HCT116 (cell line): Measurements from ENCODE around the gene SELENOK. TPM values are rescaled to one million over a fixed set of nuclear protein-coding genes. Genes with fewer than 3 reads are reported as not detected.

Experiments
- ATAC-seq: fragments of 200-7000 bp; cut with Tn5 transposase; 2 replicates; pipeline ENCODE4 v1.9.1; 2020; ENCODE audit warnings: mild to moderate bottlenecking, moderate library complexity
- BruUV-seq: library from RNA; stranded (reverse); fragments of 400-500 nt; replicated peaks from 2 replicates; lab custom pipeline; 2021; lab: Mats Ljungman, UMichigan
- CTCF ChIA-PET: fragments of 300-600 bp; sonication (Branson Sonifier 250); formaldehyde crosslinking; loops from one replicate; lab custom pipeline; 2021; ENCODE audit warnings: antibody characterized with exemption; lab: Charles Lee
- POLR2A ChIA-PET: fragments of 300-600, 350-600 bp; sonication (Branson Sonifier 250); formaldehyde crosslinking; loops from one replicate; lab custom pipeline; 2021; ENCODE audit warnings: antibody characterized with exemption; lab: Charles Lee
- RAD21 ChIA-PET, 2 experiments: fragments of 300-600 bp; sonication (Branson Sonifier 250); formaldehyde crosslinking; loops; one replicate each; lab custom pipeline; 2023; ENCODE audit warnings: low total read pairs in 2 of 2; ENCODE audit not compliant: uncharacterized antibody in 2 of 2, unreplicated experiment in 2 of 2, low non-redundant PET in 1 of 2; lab: Charles Lee
- DNase-seq: peaks from one replicate; pipeline ENCODE4 v3.0.0-alpha.2; 2010; ENCODE audit warnings: low read depth, low spot score
- H2AFZ ChIP-seq: fragments of 200-600 bp; shearing (Covaris generic), sonication (generic); 2 replicates; pipeline ENCODE4 v1.6.1; 2017; ENCODE audit warnings: low read depth, mixed run types, mixed read lengths, antibody characterized with exemption, low read length; ENCODE audit not compliant: poor library complexity, severe bottlenecking
- H3K27ac ChIP-seq: 2 replicates; pipeline ENCODE4 v1.5.1; 2012; ENCODE audit warnings: low read depth, low read length
- H3K27me3 ChIP-seq: fragments of 200-600 bp; sonication (generic); 2 replicates; pipeline ENCODE4 v1.6.1; 2016; ENCODE audit warnings: mixed run types, low read length, mixed read lengths; ENCODE audit not compliant: insufficient read depth
- H3K36me3 ChIP-seq, 2 experiments: fragments of 200-500 bp in 1 of 2; fragments of 200-600 bp in 1 of 2; sonication (Bioruptor generic) in 1 of 2; sonication (generic) in 1 of 2; 2 replicates each; pipeline versions ENCODE4 v1.5.1 to v1.6.1; 2014 to 2016; ENCODE audit warnings: low read length in 2 of 2, inconsistent platforms in 1 of 2, mixed read lengths in 1 of 2, mixed run types in 1 of 2; ENCODE audit not compliant: insufficient read depth in 2 of 2, control insufficient read depth in 1 of 2
- H3K4me1 ChIP-seq, 2 experiments: fragments of 200-600 bp in 1 of 2; sonication (generic) in 1 of 2; 2 replicates each; pipeline versions ENCODE4 v1.5.1 to v1.6.1; 2012 to 2017; ENCODE audit warnings: low read length in 2 of 2, inconsistent platforms in 1 of 2, mild to moderate bottlenecking in 1 of 2, mixed read lengths in 1 of 2, mixed run types in 1 of 2, moderate library complexity in 1 of 2; ENCODE audit not compliant: insufficient read depth in 2 of 2, control insufficient read depth in 1 of 2
- H3K4me2 ChIP-seq: fragments of 200-600 bp; sonication (generic); 2 replicates; pipeline ENCODE4 v1.6.1; 2017; ENCODE audit warnings: mixed run types, low read length, mixed read lengths
- H3K4me3 ChIP-seq, 2 experiments: fragments of 200-600 bp in 1 of 2; sonication (generic) in 1 of 2; replicated peaks in 1 of 2; 2 replicates each; pipeline ENCODE4 v1.5.1; 2011 to 2016; ENCODE audit warnings: low read length in 2 of 2, control low read depth in 1 of 2, low read depth in 1 of 2, mild to moderate bottlenecking in 1 of 2, mixed read lengths in 1 of 2, mixed run types in 1 of 2
- H3K79me2 ChIP-seq: fragments of 200-600 bp; sonication (generic); 2 replicates; pipeline ENCODE4 v1.6.1; 2017; ENCODE audit warnings: mild to moderate bottlenecking, mixed run types, low read length, moderate library complexity, mixed read lengths; ENCODE audit not compliant: insufficient read depth
- H3K9ac ChIP-seq: fragments of 200-600 bp; sonication (generic); 2 replicates; pipeline ENCODE4 v1.6.1; 2016; ENCODE audit warnings: low read length, mixed read lengths
- H3K9me2 ChIP-seq: fragments of 200-600 bp; sonication (generic), shearing (Covaris generic); 2 replicates; pipeline ENCODE4 v1.6.1; 2017; ENCODE audit warnings: mixed run types, mild to moderate bottlenecking, moderate library complexity; ENCODE audit not compliant: insufficient read depth
- H3K9me3 ChIP-seq, 2 experiments: fragments of 200-500 bp in 1 of 2; fragments of 200-600 bp in 1 of 2; sonication (Bioruptor generic) in 1 of 2; sonication (generic) in 1 of 2; 2 replicates each; pipeline ENCODE4 v1.6.1; 2014 to 2017; ENCODE audit warnings: low read length in 2 of 2, mixed read lengths in 2 of 2, inconsistent platforms in 1 of 2, low read depth in 1 of 2, mild to moderate bottlenecking in 1 of 2, mixed run types in 1 of 2, moderate library complexity in 1 of 2; ENCODE audit not compliant: control insufficient read depth in 1 of 2, insufficient read depth in 1 of 2
- H4K20me1 ChIP-seq: fragments of 200-600 bp; sonication (generic), shearing (Covaris generic); 2 replicates; pipeline ENCODE4 v1.6.1; 2017; ENCODE audit warnings: mixed run types, mild to moderate bottlenecking, moderate library complexity; ENCODE audit not compliant: insufficient read depth
- CEBPB ChIP-seq: IDR thresholded peaks from 2 replicates; pipeline ENCODE4 v1.6.1; 2012; ENCODE audit warnings: low read depth
- EGR1 ChIP-seq: IDR thresholded peaks from 2 replicates; pipeline ENCODE4 v1.6.1; 2012; ENCODE audit warnings: low read depth
- ELF1 ChIP-seq: IDR thresholded peaks from 2 replicates; pipeline ENCODE4 v1.6.1; 2012; ENCODE audit warnings: low read depth, borderline replicate concordance
- EZH2 ChIP-seq: fragments of 200-600 bp; sonication (generic); IDR thresholded peaks from 2 replicates; pipeline ENCODE4 v1.6.1; 2017; ENCODE audit warnings: antibody characterized with exemption, mixed run types
- EZH2phosphoT487 ChIP-seq: fragments of 200-600 bp; IDR thresholded peaks from 2 replicates; pipeline ENCODE4 v1.6.1; 2018; ENCODE audit warnings: antibody characterized with exemption, borderline replicate concordance
- FOSL1 ChIP-seq: IDR thresholded peaks from 2 replicates; pipeline ENCODE4 v1.6.1; 2012; ENCODE audit warnings: low read depth
- JUND ChIP-seq: IDR thresholded peaks from 2 replicates; pipeline ENCODE4 v1.6.1; 2012
- POLR2AphosphoS5 ChIP-seq: IDR thresholded peaks from 2 replicates; pipeline ENCODE4 v1.6.1; 2011; ENCODE audit warnings: mild to moderate bottlenecking, low read depth, low read length, moderate library complexity
- RAD21 ChIP-seq: IDR thresholded peaks from 2 replicates; pipeline ENCODE4 v1.6.1; 2012; ENCODE audit warnings: low read depth, mild to moderate bottlenecking
- SP1 ChIP-seq: IDR thresholded peaks from 2 replicates; pipeline ENCODE4 v1.6.1; 2012; ENCODE audit warnings: low read depth
- TCF7L2 ChIP-seq: IDR thresholded peaks from 2 replicates; pipeline ENCODE4 v1.7.0; 2011; ENCODE audit warnings: borderline replicate concordance, inconsistent platforms; ENCODE audit not compliant: insufficient read depth, insufficient read length; ENCODE audit errors: extremely low read depth
- YY1 ChIP-seq: IDR thresholded peaks from 2 replicates; pipeline ENCODE4 v1.6.1; 2011; ENCODE audit warnings: low read length, low read depth, moderate library complexity, mild to moderate bottlenecking; ENCODE audit not compliant: insufficient replicate concordance; ENCODE audit errors: extremely low read depth
- ZFX ChIP-seq: fragments of 450-650 bp; IDR thresholded peaks from 2 replicates; pipeline ENCODE4 v1.6.1; 2017
- ZNF274 ChIP-seq: fragments of 200-500 bp; sonication (Bioruptor generic); IDR thresholded peaks from 2 replicates; pipeline ENCODE4 v1.6.1; 2014; ENCODE audit warnings: mild to moderate bottlenecking, low read depth, low read length, inconsistent platforms
- intact Hi-C: fragments of 100-400 bp; cut with micrococcal nuclease; formaldehyde crosslinking; loops from 2 replicates; pipeline ENCODE4 v1.10.0; 2022
- total RNA-seq: library from RNA; stranded (reverse); gene quantifications from one replicate; pipeline ENCODE4 v1.2.1, GENCODE V29; 2021; ENCODE audit not compliant: unreplicated experiment
- TF ChIP-seq, protein P1 (sequence below), 3 experiments: fragments of 200-600 bp in 1 of 3; sonication (generic) in 1 of 3; IDR thresholded peaks in 2 of 3; conservative IDR thresholded peaks in 1 of 3; 2 replicates each; pipeline ENCODE4 v1.5.1; 2012 to 2017; ENCODE audit warnings: low read depth in 2 of 3, low read length in 2 of 3, antibody characterized with exemption in 1 of 3, borderline replicate concordance in 1 of 3, control low read depth in 1 of 3, mild to moderate bottlenecking in 1 of 3, mixed read lengths in 1 of 3, mixed run types in 1 of 3, moderate library complexity in 1 of 3; ENCODE audit not compliant: insufficient read depth in 1 of 3
- TF ChIP-seq, protein P2 (sequence below): IDR thresholded peaks from 2 replicates; pipeline ENCODE4 v1.6.1; 2012
- TF ChIP-seq, protein P3 (sequence below): IDR thresholded peaks from 2 replicates; pipeline ENCODE4 v1.6.1; 2011; ENCODE audit warnings: mild to moderate bottlenecking, low read length, moderate library complexity; ENCODE audit not compliant: insufficient replicate concordance; ENCODE audit errors: extremely low read depth

The SELENOK gene
- total RNA-seq, 1 experiment from 2014 or later, result 35.1 TPM

DNA sequence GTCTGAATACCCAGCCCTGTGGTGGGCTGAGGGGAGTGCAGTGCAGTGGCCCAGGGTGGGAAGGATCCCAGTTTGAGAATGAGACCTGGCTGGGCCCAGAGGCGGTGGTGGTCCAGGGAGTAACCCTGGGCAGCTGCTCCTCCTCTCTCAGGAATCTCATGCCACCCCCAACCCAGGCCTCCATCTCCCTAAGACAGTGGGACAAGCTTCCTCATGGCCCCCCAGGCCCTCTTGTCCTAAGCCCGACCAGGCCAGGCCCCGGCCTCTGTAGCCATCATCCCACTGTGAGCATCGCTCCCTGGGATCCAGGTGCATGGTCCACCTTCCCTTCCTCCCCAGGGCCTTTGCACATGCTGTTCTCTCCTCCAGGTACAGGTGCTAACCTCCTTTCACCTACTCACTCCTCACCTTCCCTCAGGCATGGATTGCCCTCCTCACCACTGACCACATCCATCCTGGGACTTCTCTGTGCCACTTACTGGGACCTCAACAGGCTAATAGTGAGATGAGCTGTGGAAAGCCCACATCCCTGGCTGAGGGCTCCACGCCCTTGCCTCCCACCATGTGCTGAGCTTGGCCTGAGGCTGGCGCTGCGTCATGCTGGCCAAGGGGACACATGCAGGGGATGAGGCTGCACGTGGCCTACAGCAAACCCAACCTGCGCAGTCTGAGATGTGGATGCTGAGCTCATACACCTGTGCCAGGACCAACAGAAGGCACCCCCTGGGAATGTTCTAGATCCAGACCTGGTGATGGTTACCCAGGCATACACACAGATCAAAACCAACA, 55.4 kb downstream of the SELENOK start (continued):
- no peak for TF ChIP-seq EZH2phosphoT487
- no peak for TF ChIP-seq POLR2AphosphoS5
- TF ChIP-seq CEBPB, result no peak
- no peak for TF ChIP-seq JUND
- no peak for TF ChIP-seq EGR1

DNA sequence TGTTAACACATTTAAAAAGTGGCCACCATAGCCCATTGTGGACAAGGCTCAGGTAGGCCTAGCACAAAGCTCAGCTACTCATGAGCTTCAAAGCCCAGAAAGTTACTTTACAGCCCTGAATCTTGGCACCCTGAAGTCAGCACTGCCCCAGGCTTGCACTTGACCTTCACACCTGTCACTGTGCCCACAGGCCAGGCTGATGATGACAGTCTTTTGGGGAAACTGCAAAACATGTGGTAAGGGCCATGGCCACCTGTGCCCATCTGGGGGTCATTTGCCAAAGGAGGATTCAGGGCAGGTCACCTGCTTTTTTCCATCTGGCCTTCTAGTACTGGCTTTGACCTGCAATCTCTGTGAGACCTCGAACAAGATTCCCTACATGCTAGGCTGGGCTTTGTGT, 56.4 kb downstream of the SELENOK start:
- no peaks in the 10 kb centered on the region for H4K20me1 ChIP-seq
- ATAC-seq (no peak), DNase-seq (no peak)
- H3K4me2 ChIP-seq, result no peak overlapping the region
- POLR2A ChIA-PET, result no interaction called here
- no peak overlapping the region for H3K27ac ChIP-seq
- H3K4me1 ChIP-seq, result no peaks in the 10 kb centered on the region
- no peak overlapping the region for H3K9ac ChIP-seq
- no peaks in the 10 kb centered on the region for H3K27me3 ChIP-seq
- no peak overlapping the region for H2AFZ ChIP-seq
- H3K4me3 ChIP-seq, result no peak overlapping the region
- no TSS peak for BruUV-seq
- H3K79me2 ChIP-seq, result no peaks in the 10 kb centered on the region
- peaks cover 0 to 2% of the 10 kb centered on the region in 2 experiments; a peak in 1 of 4 replicates for H3K36me3 ChIP-seq
- H3K9me2 ChIP-seq, result no peaks in the 10 kb centered on the region
- RAD21 ChIA-PET, result no interaction called here
- CTCF ChIA-PET, result no interaction called here
- intact Hi-C loops, result no loop called here
- H3K9me3 ChIP-seq, result no peaks in the 10 kb centered on the region
- TF ChIP-seq SP1 (no peak), ZNF274 (no peak), EZH2phosphoT487 (no peak), RAD21 (no peak), TCF7L2 (no peak), YY1 (no peak), EZH2 (no peak), FOSL1 (no peak), ZFX (no peak), ELF1 (no peak), CEBPB (no peak)
- TF ChIP-seq, protein P1, sequence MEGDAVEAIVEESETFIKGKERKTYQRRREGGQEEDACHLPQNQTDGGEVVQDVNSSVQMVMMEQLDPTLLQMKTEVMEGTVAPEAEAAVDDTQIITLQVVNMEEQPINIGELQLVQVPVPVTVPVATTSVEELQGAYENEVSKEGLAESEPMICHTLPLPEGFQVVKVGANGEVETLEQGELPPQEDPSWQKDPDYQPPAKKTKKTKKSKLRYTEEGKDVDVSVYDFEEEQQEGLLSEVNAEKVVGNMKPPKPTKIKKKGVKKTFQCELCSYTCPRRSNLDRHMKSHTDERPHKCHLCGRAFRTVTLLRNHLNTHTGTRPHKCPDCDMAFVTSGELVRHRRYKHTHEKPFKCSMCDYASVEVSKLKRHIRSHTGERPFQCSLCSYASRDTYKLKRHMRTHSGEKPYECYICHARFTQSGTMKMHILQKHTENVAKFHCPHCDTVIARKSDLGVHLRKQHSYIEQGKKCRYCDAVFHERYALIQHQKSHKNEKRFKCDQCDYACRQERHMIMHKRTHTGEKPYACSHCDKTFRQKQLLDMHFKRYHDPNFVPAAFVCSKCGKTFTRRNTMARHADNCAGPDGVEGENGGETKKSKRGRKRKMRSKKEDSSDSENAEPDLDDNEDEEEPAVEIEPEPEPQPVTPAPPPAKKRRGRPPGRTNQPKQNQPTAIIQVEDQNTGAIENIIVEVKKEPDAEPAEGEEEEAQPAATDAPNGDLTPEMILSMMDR (IDR thresholded peaks at IDR 0.05 in 2 of 3, conservative IDR thresholded peaks at IDR 0.05 in 1 of 3; ENCODE audit: borderline replicate concordance in 1 of 3, insufficient read depth in 1 of 3, low read depth in 2 of 3, low read length in 2 of 3), result no peak
- TF ChIP-seq, protein P2, sequence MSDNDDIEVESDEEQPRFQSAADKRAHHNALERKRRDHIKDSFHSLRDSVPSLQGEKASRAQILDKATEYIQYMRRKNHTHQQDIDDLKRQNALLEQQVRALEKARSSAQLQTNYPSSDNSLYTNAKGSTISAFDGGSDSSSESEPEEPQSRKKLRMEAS, result no peak
- TF ChIP-seq, protein P3, sequence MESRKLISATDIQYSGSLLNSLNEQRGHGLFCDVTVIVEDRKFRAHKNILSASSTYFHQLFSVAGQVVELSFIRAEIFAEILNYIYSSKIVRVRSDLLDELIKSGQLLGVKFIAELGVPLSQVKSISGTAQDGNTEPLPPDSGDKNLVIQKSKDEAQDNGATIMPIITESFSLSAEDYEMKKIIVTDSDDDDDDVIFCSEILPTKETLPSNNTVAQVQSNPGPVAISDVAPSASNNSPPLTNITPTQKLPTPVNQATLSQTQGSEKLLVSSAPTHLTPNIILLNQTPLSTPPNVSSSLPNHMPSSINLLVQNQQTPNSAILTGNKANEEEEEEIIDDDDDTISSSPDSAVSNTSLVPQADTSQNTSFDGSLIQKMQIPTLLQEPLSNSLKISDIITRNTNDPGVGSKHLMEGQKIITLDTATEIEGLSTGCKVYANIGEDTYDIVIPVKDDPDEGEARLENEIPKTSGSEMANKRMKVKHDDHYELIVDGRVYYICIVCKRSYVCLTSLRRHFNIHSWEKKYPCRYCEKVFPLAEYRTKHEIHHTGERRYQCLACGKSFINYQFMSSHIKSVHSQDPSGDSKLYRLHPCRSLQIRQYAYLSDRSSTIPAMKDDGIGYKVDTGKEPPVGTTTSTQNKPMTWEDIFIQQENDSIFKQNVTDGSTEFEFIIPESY, result no peak
